SU-DHL-6 (cell line): ENCODE results near the gene KRT75.

Source experiments
- H2AFZ ChIP-seq: fragments of 200-600 bp; sonication (generic); 2 replicates; pipeline ENCODE4 v1.6.1; 2014; ENCODE audit warnings: low read depth, mild to moderate bottlenecking, moderate library complexity, mixed read lengths, antibody characterized with exemption, low read length; ENCODE audit not compliant: severe bottlenecking
- H3F3A ChIP-seq: fragments of 200-600 bp; shearing (Covaris generic); 2 replicates; pipeline ENCODE4 v1.6.0; 2016; ENCODE audit warnings: antibody characterized with exemption, mild to moderate bottlenecking; ENCODE audit not compliant: insufficient read depth
- H3K27ac ChIP-seq: fragments of 200-600 bp; sonication (generic); 2 replicates; pipeline ENCODE4 v1.5.1; 2016; ENCODE audit warnings: low read depth, mild to moderate bottlenecking, low read length, moderate library complexity, mixed read lengths
- H3K27me3 ChIP-seq: fragments of 200-600 bp; sonication (generic), shearing (Covaris generic); 2 replicates; pipeline ENCODE4 v1.6.0; 2014; ENCODE audit warnings: mild to moderate bottlenecking, low read length
- H3K36me3 ChIP-seq: fragments of 200-600 bp; sonication (generic); 2 replicates; pipeline ENCODE4 v1.6.1; 2014; ENCODE audit warnings: mild to moderate bottlenecking, low read length, mixed read lengths
- H3K4me2 ChIP-seq: fragments of 300-600, 200-600 bp; shearing (Covaris generic), sonication (generic); 2 replicates; pipeline ENCODE4 v1.6.0; 2014; ENCODE audit warnings: low read length, low read depth, mild to moderate bottlenecking; ENCODE audit not compliant: poor library complexity, severe bottlenecking
- H3K4me3 ChIP-seq: fragments of 200-600 bp; sonication (generic); 2 replicates; pipeline ENCODE4 v1.5.1; 2014; ENCODE audit warnings: antibody characterized with exemption, low read length, mild to moderate bottlenecking, mixed read lengths; ENCODE audit not compliant: insufficient read depth, poor library complexity, severe bottlenecking
- H3K79me2 ChIP-seq: fragments of 200-600 bp; sonication (generic); 2 replicates; pipeline ENCODE4 v1.6.1; 2014; ENCODE audit warnings: mild to moderate bottlenecking, low read length, moderate library complexity; ENCODE audit not compliant: insufficient read depth
- H3K9ac ChIP-seq: fragments of 200-600 bp; sonication (generic); 2 replicates; pipeline ENCODE4 v1.7.0; 2014; ENCODE audit warnings: mild to moderate bottlenecking, low read length
- H3K9me2 ChIP-seq: fragments of 200-600 bp; sonication (generic); replicated peaks from 2 replicates; pipeline ENCODE4 v1.6.1; 2014; ENCODE audit warnings: low read length; ENCODE audit not compliant: insufficient read depth
- H3K9me3 ChIP-seq: fragments of 200-600 bp; sonication (generic); 2 replicates; pipeline ENCODE4 v1.6.1; 2014; ENCODE audit warnings: low read length, mixed read lengths; ENCODE audit not compliant: insufficient read depth
- H4K20me1 ChIP-seq: fragments of 200-600 bp; sonication (generic); 2 replicates; pipeline ENCODE4 v1.6.1; 2014; ENCODE audit warnings: low read depth, mild to moderate bottlenecking, antibody characterized with exemption, low read length, moderate library complexity, mixed read lengths
- EZH2phosphoT487 ChIP-seq: fragments of 200-600 bp; sonication (generic), shearing (Covaris generic); conservative IDR thresholded peaks from 2 replicates; pipeline ENCODE4 v1.6.1; 2018; ENCODE audit warnings: mild to moderate bottlenecking, antibody characterized with exemption, low read length, moderate library complexity, mixed read lengths
- TF ChIP-seq, protein P1 (sequence below): fragments of 200-600 bp; sonication (generic); IDR thresholded peaks from one replicate; pipeline ENCODE4 v1.5.1; 2017; ENCODE audit warnings: antibody characterized with exemption, mild to moderate bottlenecking, low read length, moderate library complexity; ENCODE audit not compliant: insufficient read depth, poor library complexity, severe bottlenecking

KRT75 gene

DNA sequence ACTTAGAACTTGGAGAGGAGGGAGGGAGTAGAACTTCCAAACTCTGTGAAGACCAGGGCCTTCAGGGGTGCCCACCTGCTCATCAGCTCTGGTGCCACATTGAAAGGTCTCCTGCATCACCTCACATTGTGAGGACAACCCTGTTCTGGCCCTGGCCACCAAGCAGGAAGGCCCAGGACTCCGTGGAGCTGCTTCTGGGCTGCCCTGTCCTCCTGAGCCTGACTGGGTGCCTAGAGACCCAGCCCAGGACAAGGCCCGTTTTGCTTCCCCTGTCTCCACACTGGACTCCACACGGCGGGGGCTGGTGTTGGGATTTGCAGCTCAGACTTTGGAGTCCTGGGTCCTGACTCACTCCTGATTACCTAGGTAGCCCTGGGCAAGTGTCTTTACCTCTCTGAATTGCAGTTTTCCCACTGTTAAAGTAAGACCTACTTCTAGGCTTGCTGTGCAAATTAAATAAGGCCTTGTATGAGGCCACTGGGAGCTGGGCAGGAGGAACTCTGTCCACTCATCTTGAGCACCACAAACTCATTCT lies 15.5 kb downstream of the KRT75 start:
- no peaks in the 10 kb centered on the region for H3K9me2 ChIP-seq
- no peak overlapping the region for H3K4me3 ChIP-seq
- H3K9ac ChIP-seq: no peak overlapping the region
- no peaks in the 10 kb centered on the region for H3K79me2 ChIP-seq
- no peaks in the 10 kb centered on the region for H3K9me3 ChIP-seq
- H3K27me3 ChIP-seq: no peaks in the 10 kb centered on the region
- no peak overlapping the region for H3K4me2 ChIP-seq
- H3K36me3 ChIP-seq: no peaks in the 10 kb centered on the region
- no peaks in the 10 kb centered on the region for H3F3A ChIP-seq
- no peak overlapping the region for H3K27ac ChIP-seq
- no peak overlapping the region for H2AFZ ChIP-seq
- TF ChIP-seq, protein P1, sequence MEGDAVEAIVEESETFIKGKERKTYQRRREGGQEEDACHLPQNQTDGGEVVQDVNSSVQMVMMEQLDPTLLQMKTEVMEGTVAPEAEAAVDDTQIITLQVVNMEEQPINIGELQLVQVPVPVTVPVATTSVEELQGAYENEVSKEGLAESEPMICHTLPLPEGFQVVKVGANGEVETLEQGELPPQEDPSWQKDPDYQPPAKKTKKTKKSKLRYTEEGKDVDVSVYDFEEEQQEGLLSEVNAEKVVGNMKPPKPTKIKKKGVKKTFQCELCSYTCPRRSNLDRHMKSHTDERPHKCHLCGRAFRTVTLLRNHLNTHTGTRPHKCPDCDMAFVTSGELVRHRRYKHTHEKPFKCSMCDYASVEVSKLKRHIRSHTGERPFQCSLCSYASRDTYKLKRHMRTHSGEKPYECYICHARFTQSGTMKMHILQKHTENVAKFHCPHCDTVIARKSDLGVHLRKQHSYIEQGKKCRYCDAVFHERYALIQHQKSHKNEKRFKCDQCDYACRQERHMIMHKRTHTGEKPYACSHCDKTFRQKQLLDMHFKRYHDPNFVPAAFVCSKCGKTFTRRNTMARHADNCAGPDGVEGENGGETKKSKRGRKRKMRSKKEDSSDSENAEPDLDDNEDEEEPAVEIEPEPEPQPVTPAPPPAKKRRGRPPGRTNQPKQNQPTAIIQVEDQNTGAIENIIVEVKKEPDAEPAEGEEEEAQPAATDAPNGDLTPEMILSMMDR: no peak
- TF ChIP-seq EZH2phosphoT487: no peak
- H4K20me1 ChIP-seq: no peaks in the 10 kb centered on the region

DNA sequence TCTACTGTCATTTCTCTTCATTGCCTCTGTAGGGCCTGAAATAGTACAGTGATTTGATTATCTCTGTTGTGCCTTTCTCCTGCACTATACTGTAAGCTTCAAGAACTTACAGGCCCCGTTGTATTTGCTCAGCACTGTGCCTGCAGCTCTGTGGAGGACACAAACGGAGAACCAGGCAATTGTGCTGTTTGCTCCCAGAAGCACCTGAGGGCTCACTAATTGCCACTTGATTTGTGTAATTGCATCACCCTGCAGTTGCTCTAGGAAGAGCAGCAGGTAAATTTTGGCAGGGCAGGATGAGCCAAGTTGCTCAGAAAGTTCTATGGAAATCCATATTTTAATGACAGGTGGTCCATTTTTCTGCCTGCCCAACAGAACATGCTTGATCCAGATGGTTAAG lies 16.4 kb downstream of the KRT75 start:
- Histone ChIP-seq H3K36me3 (no peaks in the 10 kb centered on the region), H3K9ac (no peak overlapping the region), H3K9me3 (no peaks in the 10 kb centered on the region), H3K27ac (no peak overlapping the region), H3K4me3 (no peak overlapping the region), H2AFZ (no peak overlapping the region), H3K4me2 (no peak overlapping the region), H3F3A (no peaks in the 10 kb centered on the region), H3K27me3 (no peaks in the 10 kb centered on the region), H4K20me1 (no peaks in the 10 kb centered on the region), H3K79me2 (no peaks in the 10 kb centered on the region), H3K9me2 (no peaks in the 10 kb centered on the region)
- no peak for TF ChIP-seq EZH2phosphoT487
- TF ChIP-seq, protein P1: no peak

DNA sequence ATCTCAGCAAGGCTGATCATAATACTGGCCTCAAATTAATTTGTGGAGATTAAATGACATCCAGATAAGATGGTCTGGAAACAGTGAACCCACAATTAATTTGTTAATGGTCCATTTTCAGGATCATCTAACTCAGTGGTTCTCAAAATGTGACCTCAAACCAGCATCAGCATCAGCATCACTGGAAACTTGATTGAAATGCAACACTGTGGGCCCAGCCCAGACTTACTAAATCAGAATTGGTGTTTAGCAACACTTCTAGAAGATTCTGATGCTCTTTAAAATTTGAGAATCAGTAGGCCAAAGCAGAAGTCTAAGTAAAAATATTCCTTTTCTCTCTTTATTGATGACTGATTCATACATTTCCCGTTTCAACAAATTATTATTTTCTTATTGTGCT lies 17.4 kb downstream of the KRT75 start:
- Histone ChIP-seq H2AFZ (no peak overlapping the region), H3K27ac (no peak overlapping the region), H3K4me3 (no peak overlapping the region), H3K36me3 (no peaks in the 10 kb centered on the region), H3F3A (no peaks in the 10 kb centered on the region), H3K9me3 (no peaks in the 10 kb centered on the region), H3K9ac (no peak overlapping the region), H3K9me2 (no peaks in the 10 kb centered on the region), H4K20me1 (no peaks in the 10 kb centered on the region), H3K79me2 (no peaks in the 10 kb centered on the region), H3K4me2 (no peak overlapping the region), H3K27me3 (no peaks in the 10 kb centered on the region)
- no peak for TF ChIP-seq EZH2phosphoT487
- TF ChIP-seq, protein P1: no peak
